ENCODE results near the gene REPS1. TPM values are rescaled to one million over a fixed set of nuclear protein-coding genes. Genes with fewer than 3 reads are reported as not detected.

Gene REPS1
- total RNA-seq, 1 experiment from 2014 or later: 74.4 TPM

GRCh38 chr6:138963531-138963930 lies 24.5 kb downstream of the REPS1 start:
- H3K9ac ChIP-seq (ENCODE audit: extremely low read depth, insufficient read length, low read length): no peak overlapping the region
- Mint-ChIP-seq H3K27ac (no peak overlapping the region), H3K4me1 (peaks cover 9 to 15% of the 10 kb centered on the region in 2 experiments), H3K27me3 (ENCODE audit: low read depth) (no peaks in the 10 kb centered on the region), H3K9me3 (no peaks in the 10 kb centered on the region), H3K4me3 (no peak overlapping the region), H3K36me3 (ENCODE audit: insufficient read depth in 1 of 3, low read depth in 3 of 3) (no peaks in the 10 kb centered on the region)
- peaks cover 2% of the 10 kb centered on the region for H3K79me1 ChIP-seq (ENCODE audit: insufficient read depth, low read depth, low read length, poor library complexity, severe bottlenecking)
- H3K23ac ChIP-seq (ENCODE audit: insufficient read length, low read depth, low read length): no peak overlapping the region
- H3K9me3 ChIP-seq (ENCODE audit: control insufficient read depth, low read depth, low read length): no peaks in the 10 kb centered on the region
- no peak overlapping the region for H2AFZ ChIP-seq (ENCODE audit: low read length)
- H3K4ac ChIP-seq (ENCODE audit: low read depth, low read length): no peak overlapping the region
- no peak overlapping the region for H3K18ac ChIP-seq (ENCODE audit: insufficient read length, low read depth, low read length)
- no peak overlapping the region for H4K5ac ChIP-seq (ENCODE audit: insufficient read length, low read depth, low read length)
- H3T11ph ChIP-seq (ENCODE audit: low read length): no peak overlapping the region
- no peaks in the 10 kb centered on the region for H3K23me2 ChIP-seq (ENCODE audit: insufficient read length, low read depth, low read length, poor library complexity, severe bottlenecking)
- no peak overlapping the region for H3K14ac ChIP-seq (ENCODE audit: insufficient read depth, low read length)
- H2BK12ac ChIP-seq (ENCODE audit: insufficient read length, low read depth, low read length): no peak overlapping the region
- H2BK20ac ChIP-seq (ENCODE audit: low read depth, low read length, poor library complexity, severe bottlenecking): no peak overlapping the region
- peaks cover 9% of the 10 kb centered on the region; the same call in 1 of the 2 replicates for H3K79me2 ChIP-seq (ENCODE audit: insufficient read depth, low read length)
- no peaks in the 10 kb centered on the region for H3K27me3 ChIP-seq (ENCODE audit: insufficient read depth, low read length)
- no peak overlapping the region for H2BK120ac ChIP-seq (ENCODE audit: low read depth, low read length, poor library complexity, severe bottlenecking)
- no peak for DNase-seq
- H2BK5ac ChIP-seq (ENCODE audit: insufficient read length, low read length): no peak overlapping the region
- no peak for TF ChIP-seq CTCF (conservative IDR thresholded peaks at IDR 0.05)
- H2AK5ac ChIP-seq (ENCODE audit: insufficient read length, low read length): no peak overlapping the region
- no peak overlapping the region for H3K4me2 ChIP-seq (ENCODE audit: insufficient read depth, insufficient read length, low read length)
- no peak overlapping the region for H3K56ac ChIP-seq (ENCODE audit: insufficient read length, low read depth, low read length)
- no peak overlapping the region for H4K91ac ChIP-seq (ENCODE audit: insufficient read length, low read depth, low read length)
- 0 out of 2 replicates have a peak, but pooled peaks cover 2% of the 10 kb centered on the region for H3K4me1 ChIP-seq (ENCODE audit: insufficient read depth, low read length)
- no peaks in the 10 kb centered on the region for H4K20me1 ChIP-seq (ENCODE audit: control insufficient read depth, insufficient read depth, insufficient read length)
- WGBS (ENCODE audit: extremely low coverage, insufficient read length, low lambda C conversion rate): 100% methylated on average over 1 of the region's 3 CpGs
- H3K27ac ChIP-seq (ENCODE audit: insufficient read length, low read depth, low read length): no peak overlapping the region
- no peak overlapping the region for H2BK15ac ChIP-seq (ENCODE audit: low read depth, low read length)
- no peak overlapping the region for H4K8ac ChIP-seq (replicated peaks; ENCODE audit: insufficient read length, low read depth, low read length)
